Type B pancreatic cell (in vitro differentiated cells): ENCODE data around the gene MRPL3. TPM values are rescaled to one million over a fixed set of nuclear protein-coding genes. Genes with fewer than 3 reads are reported as not detected.

ENCODE experiments used
- DNase-seq: peaks from one replicate; pipeline ENCODE4 v3.0.0; 2021; ENCODE audit warnings: mixed read lengths; ENCODE audit not compliant: unreplicated experiment; ENCODE audit errors: extremely low spot score
- H3K27ac Mint-ChIP-seq: 2 replicates; pipeline ENCODE4 v1.8.0; 2021; ENCODE audit warnings: mild to moderate bottlenecking, mixed read lengths
- H3K27me3 Mint-ChIP-seq: 2 replicates; pipeline ENCODE4 v1.8.0; 2021; ENCODE audit warnings: mixed read lengths
- H3K36me3 Mint-ChIP-seq: 2 replicates; pipeline ENCODE4 v1.8.0; 2021; ENCODE audit warnings: mixed read lengths
- H3K4me1 Mint-ChIP-seq: one replicate; pipeline ENCODE4 v1.8.0; 2021; ENCODE audit warnings: mixed read lengths; ENCODE audit not compliant: unreplicated experiment
- H3K4me3 Mint-ChIP-seq: 2 replicates; pipeline ENCODE4 v1.8.0; 2021; ENCODE audit warnings: mild to moderate bottlenecking, mixed read lengths
- H3K9me3 Mint-ChIP-seq: 2 replicates; pipeline ENCODE4 v1.8.0; 2021; ENCODE audit warnings: mixed read lengths
- CTCF ChIP-seq: fragments of 200-600 bp; sonication (generic); conservative IDR thresholded peaks from 2 replicates; pipeline ENCODE4 v1.5.0; 2021; ENCODE audit warnings: antibody characterized with exemption, mild to moderate bottlenecking
- total RNA-seq: library from RNA; stranded (reverse); gene quantifications from 2 replicates; pipeline ENCODE4 v1.2.1, GENCODE V29; 2021; ENCODE audit warnings: low replicate concordance

MRPL3 gene
- total RNA-seq, 1 donor from 2014 or later = 96.2 TPM

GRCh38 chr3:131538968-131539367 lies 36.2 kb upstream of the MRPL3 start:
- Mint-ChIP-seq H3K27ac (no peak overlapping the region), H3K36me3 (no peaks in the 10 kb centered on the region), H3K4me1 (no peaks in the 10 kb centered on the region), H3K9me3 (no peaks in the 10 kb centered on the region), H3K4me3 (no peak overlapping the region), H3K27me3 (peaks cover 11% of the 10 kb centered on the region)
- no peak for DNase-seq
- no peak for TF ChIP-seq CTCF

- TF ChIP-seq CTCF = no peak
- no peaks in the 10 kb centered on the region for H3K36me3 Mint-ChIP-seq
- no peak overlapping the region for H3K4me3 Mint-ChIP-seq
- H3K4me1 Mint-ChIP-seq = no peaks in the 10 kb centered on the region
- H3K9me3 Mint-ChIP-seq = no peaks in the 10 kb centered on the region
- DNase-seq = no peak
- peaks cover 12% of the 10 kb centered on the region for H3K27me3 Mint-ChIP-seq
- H3K27ac Mint-ChIP-seq = no peak overlapping the region
These were observed 34.8 kb upstream of the MRPL3 start for GRCh38 chr3:131537531-131537930.

GRCh38 chr3:131535596-131535995 lies 32.8 kb upstream of the MRPL3 start:
- no peak for DNase-seq
- TF ChIP-seq CTCF = no peak
- no peak overlapping the region for H3K27ac Mint-ChIP-seq
- peaks cover 14% of the 10 kb centered on the region for H3K27me3 Mint-ChIP-seq
- H3K4me3 Mint-ChIP-seq = no peak overlapping the region
- H3K36me3 Mint-ChIP-seq = no peaks in the 10 kb centered on the region
- no peaks in the 10 kb centered on the region for H3K9me3 Mint-ChIP-seq
- H3K4me1 Mint-ChIP-seq = no peaks in the 10 kb centered on the region

GRCh38 chr3:131535131-131535530 lies 32.4 kb upstream of the MRPL3 start:
- no peak for DNase-seq
- Mint-ChIP-seq H3K27me3 (peaks cover 9% of the 10 kb centered on the region), H3K4me3 (no peak overlapping the region), H3K9me3 (no peaks in the 10 kb centered on the region), H3K36me3 (no peaks in the 10 kb centered on the region), H3K27ac (no peak overlapping the region), H3K4me1 (no peaks in the 10 kb centered on the region)
- no peak for TF ChIP-seq CTCF

- H3K4me3 Mint-ChIP-seq = no peak overlapping the region
- H3K36me3 Mint-ChIP-seq = no peaks in the 10 kb centered on the region
- H3K4me1 Mint-ChIP-seq = no peaks in the 10 kb centered on the region
- H3K27ac Mint-ChIP-seq = no peak overlapping the region
- no peaks in the 10 kb centered on the region for H3K9me3 Mint-ChIP-seq
- peaks cover 21% of the 10 kb centered on the region for H3K27me3 Mint-ChIP-seq
- no peak for TF ChIP-seq CTCF
- no peak for DNase-seq
These were observed 29.9 kb upstream of the MRPL3 start for GRCh38 chr3:131532645-131533044.

GRCh38 chr3:131530843-131531242 lies 28.1 kb upstream of the MRPL3 start:
- Mint-ChIP-seq H3K27me3 (peaks cover 24% of the 10 kb centered on the region), H3K4me1 (no peaks in the 10 kb centered on the region), H3K4me3 (no peak overlapping the region), H3K9me3 (no peaks in the 10 kb centered on the region), H3K27ac (no peak overlapping the region), H3K36me3 (no peaks in the 10 kb centered on the region)
- no peak for DNase-seq
- TF ChIP-seq CTCF = no peak
